ENCODE measurements around the gene ARSD. TPM values are rescaled to one million over a fixed set of nuclear protein-coding genes. Genes with fewer than 3 reads are reported as not detected.
"Not testable (repeated sequence)": the region's sequence is repeated elsewhere in the genome, so short reads cannot be mapped to it uniquely, and the experiment has no call there.

Gene ARSD
- total RNA-seq, 2 experiments from 2014 or later = 0.98 to 1.2 TPM

GRCh38 chrX:2954541-2954940 is 25.4 kb upstream of the ARSD start:
- ChIA-PET CTCF (no interaction called here), POLR2A (no interaction called here)
- H3K4me3 Mint-ChIP-seq = no peak overlapping the region
- ATAC-seq = no peak
- no peaks in the 10 kb centered on the region for H3K27me3 Mint-ChIP-seq
- no peaks in the 10 kb centered on the region for H3K9me3 Mint-ChIP-seq
- no peak overlapping the region for H3K27ac Mint-ChIP-seq
- intact Hi-C loops (cut with micrococcal nuclease) = no loop called here
- TF ChIP-seq CTCF (IDR thresholded peaks at IDR 0.05) = no peak
- no peak for DNase-seq
- H3K4me1 Mint-ChIP-seq (ENCODE audit: low read depth) = no peaks in the 10 kb centered on the region
- no peaks in the 10 kb centered on the region for H3K36me3 Mint-ChIP-seq (ENCODE audit: low read depth)

- H3K9me3 Mint-ChIP-seq; CTCF ChIA-PET; H3K4me3 Mint-ChIP-seq; H3K36me3 Mint-ChIP-seq (ENCODE audit: low read depth); POLR2A ChIA-PET; H3K4me1 Mint-ChIP-seq (ENCODE audit: low read depth); DNase-seq; H3K27ac Mint-ChIP-seq; H3K27me3 Mint-ChIP-seq; intact Hi-C loops (cut with micrococcal nuclease); ATAC-seq: not testable (repeated sequence)
Observed at GRCh38 chrX:2937942-2938341, 8.8 kb upstream of the ARSD start.

GRCh38 chrX:2934715-2935710 is 5.9 kb upstream of the ARSD start:
- Mint-ChIP-seq H3K27me3 (peaks cover 8% of the 10 kb centered on the region), H3K36me3 (ENCODE audit: low read depth) (no peaks in the 10 kb centered on the region), H3K9me3 (peaks cover 2% of the 10 kb centered on the region), H3K27ac (no peak overlapping the region), H3K4me3 (no peak overlapping the region), H3K4me1 (ENCODE audit: low read depth) (no peaks in the 10 kb centered on the region)
- DNase-seq = no peak
- ChIA-PET POLR2A (interaction anchor here (0.6 kb wide), 1 partner anchor 18 kb away, joined by 3 read pairs; no protein-coding TSS in a partner anchor), CTCF (no interaction called here)
- intact Hi-C loops (cut with micrococcal nuclease) = no loop called here
- TF ChIP-seq CTCF (IDR thresholded peaks at IDR 0.05) = no peak
- ATAC-seq = no peak

- H3K9me3 Mint-ChIP-seq = peaks cover 2% of the 10 kb centered on the region
- POLR2A ChIA-PET = no interaction called here
- CTCF ChIA-PET = no interaction called here
- no peaks in the 10 kb centered on the region for H3K4me1 Mint-ChIP-seq (ENCODE audit: low read depth)
- no peak overlapping the region for H3K4me3 Mint-ChIP-seq
- intact Hi-C loops (cut with micrococcal nuclease) = no loop called here
- no peak overlapping the region for H3K27ac Mint-ChIP-seq
- ATAC-seq (no peak), DNase-seq (no peak)
- H3K36me3 Mint-ChIP-seq (ENCODE audit: low read depth) = no peaks in the 10 kb centered on the region
- TF ChIP-seq CTCF (IDR thresholded peaks at IDR 0.05) = no peak
- H3K27me3 Mint-ChIP-seq = peaks cover 8% of the 10 kb centered on the region
Observed at GRCh38 chrX:2933125-2933900, 4.2 kb upstream of the ARSD start.

GRCh38 chrX:2931612-2932011 is 2.5 kb upstream of the ARSD start:
- ATAC-seq (no peak), DNase-seq (no peak)
- intact Hi-C loops (cut with micrococcal nuclease) = no loop called here
- TF ChIP-seq CTCF (IDR thresholded peaks at IDR 0.05) = no peak
- Mint-ChIP-seq H3K27ac (no peak overlapping the region), H3K4me1 (ENCODE audit: low read depth) (no peaks in the 10 kb centered on the region), H3K9me3 (peaks cover 2% of the 10 kb centered on the region), H3K4me3 (no peak overlapping the region), H3K27me3 (peaks cover 9% of the 10 kb centered on the region), H3K36me3 (ENCODE audit: low read depth) (no peaks in the 10 kb centered on the region)
- ChIA-PET CTCF (no interaction called here), POLR2A (no interaction called here)

Data from activated CD8-positive, alpha-beta T cell treated with anti-CD3 and anti-CD28 coated beads for 36 hours (primary cell).